ENCODE results near the gene CMYA5. TPM values are rescaled to one million over a fixed set of nuclear protein-coding genes. Genes with fewer than 3 reads are reported as not detected.

The CMYA5 gene
- total RNA-seq (1 to 10 TPM in 1 of 2 donors, under 1 TPM in 1; 0.68 to 2.7 TPM), polyA plus RNA-seq (ENCODE audit: insufficient read length in 6 of 6) (10 to 100 TPM in 3 of 6 donors, 1 to 10 TPM in 3; 5.9 to 14.7 (median 10.5) TPM)
- long read RNA-seq, donor 1: 0 reads
- long read RNA-seq, donor 2: 0 reads
- long read RNA-seq, donor 3: 0 reads
- long read RNA-seq, donor 4: 0 reads
- long read RNA-seq, donor 5: 0 reads
- long read RNA-seq, donor 6: 0 reads
- long read RNA-seq, donor 7: 0 reads
- long read RNA-seq, donor 8: 0 reads
- long read RNA-seq, donor 9: 0 reads
- long read RNA-seq, donor 10: 0 reads
- long read RNA-seq, donor 11: 0 reads
- long read RNA-seq, donor 12: 0 reads

DNA sequence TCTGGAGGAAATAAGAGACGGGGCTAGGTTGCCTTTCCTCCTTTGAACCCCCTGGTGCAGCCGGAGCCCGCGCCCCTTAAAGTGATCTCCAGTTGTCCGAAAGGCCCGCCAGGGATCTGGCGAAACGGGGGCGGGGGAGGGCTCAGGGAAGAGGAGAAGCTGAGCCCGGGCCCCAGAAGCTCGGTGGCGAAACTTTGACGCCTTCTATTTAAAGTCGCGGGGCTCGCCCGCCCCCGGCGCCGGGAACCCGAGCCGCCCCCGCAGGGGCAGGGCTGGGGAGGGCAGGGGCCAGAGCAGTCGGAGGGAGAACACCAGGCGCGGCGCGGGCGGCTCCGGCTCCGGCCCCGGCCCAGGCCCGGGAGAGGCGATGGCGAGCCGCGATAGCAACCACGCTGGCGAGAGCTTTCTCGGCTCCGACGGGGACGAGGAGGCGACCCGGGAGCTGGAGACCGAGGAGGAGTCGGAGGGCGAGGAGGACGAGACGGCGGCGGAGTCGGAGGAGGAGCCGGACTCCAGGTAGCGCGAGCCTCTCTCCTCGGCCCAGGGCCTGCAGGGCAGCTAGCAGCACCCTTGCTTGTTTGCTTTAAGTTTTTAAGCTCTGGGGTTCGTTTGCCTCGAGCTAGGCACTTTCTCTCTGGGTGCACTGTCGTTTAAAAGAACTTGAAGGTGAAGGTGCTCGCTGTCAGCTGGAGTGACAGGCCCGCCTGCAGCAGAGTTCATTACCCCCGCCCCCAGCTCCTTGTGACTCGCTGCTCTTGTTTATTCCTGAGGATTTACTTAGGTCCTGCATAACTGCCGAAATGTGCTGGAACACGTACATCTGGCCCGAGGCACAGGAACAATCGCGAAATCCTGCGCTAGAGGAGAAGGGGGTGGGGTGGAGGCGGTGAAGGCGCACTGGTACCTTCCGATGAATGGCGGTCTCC, at the start of gene CMYA5:
TSS of gene CMYA5 (plus strand) at position 296 of the 926 bp plus-strand sequence. CDS start at position 368, 72 bp downstream.
- ATAC-seq (peak; percentile 82), DNase-seq (peak; percentile 35 to 84 (median 46))
- H3K4me3 ChIP-seq: peak within 1 kb of the TSS; percentile 25 to 41
- no peaks in the 10 kb centered on the region for H3K9me3 ChIP-seq
- peaks cover 0 to 23% of the 10 kb centered on the region in 2 donors for H3K36me3 ChIP-seq
- H3K27ac ChIP-seq: no peak within 1 kb of the TSS
- intact Hi-C loops (cut with DNase I): no loop called here
- TF ChIP-seq, protein P1, sequence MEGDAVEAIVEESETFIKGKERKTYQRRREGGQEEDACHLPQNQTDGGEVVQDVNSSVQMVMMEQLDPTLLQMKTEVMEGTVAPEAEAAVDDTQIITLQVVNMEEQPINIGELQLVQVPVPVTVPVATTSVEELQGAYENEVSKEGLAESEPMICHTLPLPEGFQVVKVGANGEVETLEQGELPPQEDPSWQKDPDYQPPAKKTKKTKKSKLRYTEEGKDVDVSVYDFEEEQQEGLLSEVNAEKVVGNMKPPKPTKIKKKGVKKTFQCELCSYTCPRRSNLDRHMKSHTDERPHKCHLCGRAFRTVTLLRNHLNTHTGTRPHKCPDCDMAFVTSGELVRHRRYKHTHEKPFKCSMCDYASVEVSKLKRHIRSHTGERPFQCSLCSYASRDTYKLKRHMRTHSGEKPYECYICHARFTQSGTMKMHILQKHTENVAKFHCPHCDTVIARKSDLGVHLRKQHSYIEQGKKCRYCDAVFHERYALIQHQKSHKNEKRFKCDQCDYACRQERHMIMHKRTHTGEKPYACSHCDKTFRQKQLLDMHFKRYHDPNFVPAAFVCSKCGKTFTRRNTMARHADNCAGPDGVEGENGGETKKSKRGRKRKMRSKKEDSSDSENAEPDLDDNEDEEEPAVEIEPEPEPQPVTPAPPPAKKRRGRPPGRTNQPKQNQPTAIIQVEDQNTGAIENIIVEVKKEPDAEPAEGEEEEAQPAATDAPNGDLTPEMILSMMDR (IDR thresholded peaks at IDR 0.05): no peak
- H3K27me3 ChIP-seq: no peaks in the 10 kb centered on the region
- H3K4me1 ChIP-seq: no peaks in the 10 kb centered on the region

DNA sequence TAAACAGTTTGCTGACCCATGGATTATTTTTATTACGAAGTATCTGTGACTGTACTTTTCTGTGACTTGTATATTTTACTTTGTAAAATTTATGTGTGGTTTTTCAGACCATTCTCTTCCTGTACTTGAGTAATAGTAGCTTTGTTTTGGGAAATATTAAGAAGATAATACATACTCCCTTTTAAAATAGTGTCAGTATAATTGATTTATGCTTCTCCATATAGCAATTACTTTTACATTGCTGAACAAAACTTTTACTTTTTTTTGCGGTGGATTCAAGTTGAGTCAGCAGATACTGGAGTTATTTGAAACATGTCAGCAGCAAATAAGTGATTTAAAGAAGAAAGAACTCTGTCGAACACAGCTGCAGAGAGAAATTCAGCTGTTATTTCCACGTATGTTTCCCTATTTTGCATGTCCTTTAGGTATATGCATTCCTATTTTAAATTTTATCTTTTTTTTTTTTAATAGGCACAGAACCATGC, 49.0 kb upstream of the CMYA5 start:
- Histone ChIP-seq H3K27me3 (no peaks in the 10 kb centered on the region), H3K4me3 (no peak overlapping the region), H3K4me1 (no peaks in the 10 kb centered on the region), H3K27ac (no peak overlapping the region), H3K36me3 (peaks cover 0 to 78% of the 10 kb centered on the region in 2 donors), H3K9me3 (no peaks in the 10 kb centered on the region)
- intact Hi-C loops (cut with DNase I): no loop called here
- ATAC-seq (no peak), DNase-seq (no peak)
- TF ChIP-seq, protein P1 (IDR thresholded peaks at IDR 0.05): no peak

DNA sequence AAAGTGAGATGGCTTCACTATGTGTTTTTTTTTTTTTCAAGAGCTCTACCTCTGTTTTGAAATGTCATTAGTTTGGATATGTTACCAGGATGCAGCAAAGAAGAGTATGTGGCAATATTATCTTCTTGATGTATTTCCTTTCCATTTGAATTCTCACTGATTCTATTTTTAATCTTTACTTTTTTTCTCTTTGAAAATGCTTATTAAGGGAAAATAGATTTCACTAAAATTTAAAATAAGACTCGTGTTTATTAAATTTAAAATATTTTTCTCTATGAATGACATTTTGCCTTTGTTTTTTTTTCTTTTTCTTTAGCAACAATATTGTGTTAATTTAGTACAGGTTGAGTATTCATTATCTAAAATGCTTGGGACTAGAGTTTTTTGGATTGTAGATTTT, 48.2 kb upstream of the CMYA5 start:
- ATAC-seq: no peak
- intact Hi-C loops (cut with DNase I): no loop called here
- no peaks in the 10 kb centered on the region for H3K9me3 ChIP-seq

DNA sequence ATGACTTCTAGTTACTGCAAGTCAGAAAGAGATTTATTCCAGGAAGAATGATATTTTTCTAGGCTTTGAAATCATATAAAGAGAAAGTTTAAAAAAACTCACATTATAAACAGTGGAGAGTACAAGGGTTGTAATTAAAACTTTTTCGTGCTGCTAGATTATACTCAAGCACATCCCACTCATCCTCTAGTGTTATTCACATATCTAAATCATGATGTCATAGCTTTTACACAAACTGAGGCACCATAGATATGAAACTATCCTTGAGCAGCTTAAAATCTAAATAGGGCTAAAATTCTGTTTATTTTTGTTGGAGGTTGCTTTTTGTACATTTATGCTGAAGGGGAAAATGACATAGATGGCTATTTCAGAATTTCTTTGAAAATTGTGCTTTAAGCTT, 47.4 kb upstream of the CMYA5 start:
- intact Hi-C loops (cut with DNase I): no loop called here
- peaks cover 0 to 90% of the 10 kb centered on the region in 2 donors for H3K36me3 ChIP-seq

More for the DNA sequence above, 48.2 kb upstream of the CMYA5 start:
- Histone ChIP-seq H3K27me3 (no peaks in the 10 kb centered on the region), H3K27ac (no peak overlapping the region), H3K4me3 (no peak overlapping the region), H3K4me1 (no peaks in the 10 kb centered on the region), H3K36me3 (peaks cover 0 to 84% of the 10 kb centered on the region in 2 donors)
- DNase-seq: no peak
- TF ChIP-seq, protein P1 (IDR thresholded peaks at IDR 0.05): no peak

More for the DNA sequence above, 47.4 kb upstream of the CMYA5 start:
- Histone ChIP-seq H3K4me3 (no peak overlapping the region), H3K27me3 (no peaks in the 10 kb centered on the region), H3K9me3 (no peaks in the 10 kb centered on the region), H3K27ac (no peak overlapping the region), H3K4me1 (no peaks in the 10 kb centered on the region)
- ATAC-seq (no peak), DNase-seq (no peak)
- TF ChIP-seq, protein P1 (IDR thresholded peaks at IDR 0.05): no peak

Measured in left lung (tissue), 14 donors.